IMR-90 (cell line): Measurements from ENCODE around the gene DDX50. TPM values are rescaled to one million over a fixed set of nuclear protein-coding genes. Genes with fewer than 3 reads are reported as not detected.
A peak's percentile ranks its signal among the peaks of the same experiment; 100 is the strongest.

Source experiments
- ATAC-seq: fragments of 200-7000 bp; cut with Tn5 transposase; 2 replicates; pipeline ENCODE4 v1.9.1; 2020; ENCODE audit warnings: low read depth, mild to moderate bottlenecking, moderate library complexity
- BruUV-seq: library from RNA; stranded (reverse); fragments of 400-500 nt; replicated peaks from 2 replicates; lab custom pipeline; 2021; lab: Mats Ljungman, UMichigan
- CTCF ChIA-PET: fragments of 300-600 bp; formaldehyde crosslinking; extraction: SDS; loops from one replicate; lab custom pipeline; 2021; ENCODE audit warnings: antibody characterized with exemption; lab: Yijun Ruan, JAX
- POLR2A ChIA-PET: fragments of 300-600 bp; sonication (Branson Sonifier 250); formaldehyde crosslinking; loops from one replicate; lab custom pipeline; 2022; ENCODE audit warnings: antibody characterized with exemption; ENCODE audit not compliant: unreplicated experiment; lab: Charles Lee
- DNase-seq: peaks from one replicate; pipeline ENCODE4 v3.0.0; 2013
- H2AFZ ChIP-seq: replicated peaks from 2 replicates; pipeline ENCODE3; 2013; ENCODE audit warnings: low read length, mild to moderate bottlenecking; ENCODE audit not compliant: poor library complexity
- H2AK5ac ChIP-seq: 2 replicates; pipeline ENCODE4 v1.6.1; 2013; ENCODE audit warnings: low read depth, low read length, inconsistent platforms
- H2AK9ac ChIP-seq: replicated peaks from 2 replicates; pipeline ENCODE3; 2013; ENCODE audit warnings: mild to moderate bottlenecking, low read depth, low read length, moderate library complexity; ENCODE audit not compliant: poor library complexity
- H2BK120ac ChIP-seq: 2 replicates; pipeline ENCODE4 v1.6.1; 2013; ENCODE audit warnings: low read depth, low read length, inconsistent platforms
- H2BK15ac ChIP-seq: 3 replicates; pipeline ENCODE4 v1.6.1; 2013; ENCODE audit warnings: low read depth, low read length, inconsistent platforms
- H2BK20ac ChIP-seq: 2 replicates; pipeline ENCODE4 v1.6.1; 2013; ENCODE audit warnings: low read depth, mild to moderate bottlenecking, inconsistent platforms, low read length, moderate library complexity
- H2BK5ac ChIP-seq: 2 replicates; pipeline ENCODE4 v1.6.1; 2013; ENCODE audit warnings: mild to moderate bottlenecking, low read depth, low read length, inconsistent platforms; ENCODE audit not compliant: poor library complexity, severe bottlenecking
- H3K14ac ChIP-seq: replicated peaks from 2 replicates; pipeline ENCODE4 v1.6.1; 2013; ENCODE audit warnings: low read depth, low read length, inconsistent platforms
- H3K18ac ChIP-seq: 2 replicates; pipeline ENCODE4 v1.6.1; 2013; ENCODE audit warnings: low read depth, low read length, control low read depth
- H3K23ac ChIP-seq: 2 replicates; pipeline ENCODE4 v1.6.1; 2013; ENCODE audit warnings: low read depth, low read length, inconsistent platforms
- H3K27ac ChIP-seq: 2 replicates; pipeline ENCODE4 v1.5.1; 2013; ENCODE audit warnings: mild to moderate bottlenecking, control low read depth, low read length; ENCODE audit not compliant: insufficient read depth
- H3K27me3 ChIP-seq: 2 replicates; pipeline ENCODE4 v1.6.1; 2013; ENCODE audit warnings: low read length; ENCODE audit not compliant: control insufficient read depth, insufficient read depth
- H3K36me3 ChIP-seq: 2 replicates; pipeline ENCODE4 v1.6.1; 2013; ENCODE audit warnings: low read length, mixed read lengths; ENCODE audit not compliant: control insufficient read depth, insufficient read depth
- H3K4ac ChIP-seq: 2 replicates; pipeline ENCODE4 v1.6.1; 2013; ENCODE audit warnings: low read depth, low read length, inconsistent platforms
- H3K4me1 ChIP-seq: 2 replicates; pipeline ENCODE4 v1.6.1; 2013; ENCODE audit warnings: low read length, mixed read lengths; ENCODE audit not compliant: control insufficient read depth, insufficient read depth
- H3K4me2 ChIP-seq: 2 replicates; pipeline ENCODE4 v1.6.1; 2013; ENCODE audit warnings: low read depth, mild to moderate bottlenecking, control low read depth, low read length, moderate library complexity
- H3K4me3 ChIP-seq: 2 replicates; pipeline ENCODE4 v1.5.1; 2013; ENCODE audit warnings: low read depth, mild to moderate bottlenecking, control low read depth, low read length, moderate library complexity; ENCODE audit not compliant: insufficient read depth
- H3K56ac ChIP-seq: 2 replicates; pipeline ENCODE4 v1.6.1; 2013; ENCODE audit warnings: low read length, inconsistent platforms; ENCODE audit not compliant: insufficient read depth; ENCODE audit errors: extremely low read depth
- H3K79me1 ChIP-seq, 2 experiments: 2 replicates each; pipeline ENCODE4 v1.6.1; 2013; ENCODE audit warnings: low read length in 2 of 2, inconsistent platforms in 1 of 2, low read depth in 1 of 2
- H3K9ac ChIP-seq: 2 replicates; pipeline ENCODE4 v1.6.1; 2013; ENCODE audit warnings: low read depth, low read length, control low read depth
- H3K9me1 ChIP-seq: 2 replicates; pipeline ENCODE4 v1.6.1; 2013; ENCODE audit warnings: low read length, inconsistent platforms; ENCODE audit not compliant: insufficient read depth
- H3K9me3 ChIP-seq: 2 replicates; pipeline ENCODE4 v1.6.1; 2013; ENCODE audit warnings: low read length; ENCODE audit not compliant: control insufficient read depth, insufficient read depth
- H4K20me1 ChIP-seq: 2 replicates; pipeline ENCODE4 v1.6.1; 2013; ENCODE audit warnings: low read length, inconsistent platforms; ENCODE audit not compliant: insufficient read depth
- H4K5ac ChIP-seq: 2 replicates; pipeline ENCODE4 v1.6.1; 2013; ENCODE audit warnings: mild to moderate bottlenecking, low read depth, low read length, control low read depth
- H4K8ac ChIP-seq, 2 experiments: 2 replicates each; pipeline ENCODE4 v1.6.1; 2013; ENCODE audit warnings: low read depth in 2 of 2, low read length in 2 of 2, control low read depth in 1 of 2, inconsistent platforms in 1 of 2
- H4K91ac ChIP-seq: 2 replicates; pipeline ENCODE4 v1.6.1; 2013; ENCODE audit warnings: low read depth, low read length, inconsistent platforms; ENCODE audit not compliant: insufficient read depth
- CTCF ChIP-seq: conservative IDR thresholded peaks from 2 replicates; pipeline ENCODE4 v1.5.1; 2012; ENCODE audit warnings: mild to moderate bottlenecking, low read depth, low read length, improper control_type of control experiment
- MAFK ChIP-seq: IDR thresholded peaks from 2 replicates; pipeline ENCODE4 v1.6.1; 2012; ENCODE audit warnings: low read depth, low read length, improper control_type of control experiment
- WGBS, 2 experiments: methylation state at CpG; one replicate each; pipeline versions ENCODE4 v1.1.5 to v1.1.7; 2013; ENCODE audit warnings: missing lambda C conversion rate in 2 of 2; ENCODE audit not compliant: insufficient read length in 1 of 2; ENCODE audit errors: extremely low coverage in 2 of 2; 5-methylcytosine and 5-hydroxymethylcytosine counted together
- dilution Hi-C: fragments of 300-500 bp; cut with HindIII; formaldehyde crosslinking; loops from one replicate; pipeline ENCODE4 v1.14.3; 2018; ENCODE audit warnings: low sequenced_read_pairs; ENCODE audit not compliant: unreplicated experiment
- in situ Hi-C: fragments of 300-500 bp; cut with MboI; formaldehyde crosslinking; loops from 3 replicates; pipeline ENCODE4 v1.14.3; 2019; ENCODE audit warnings: low sequenced_read_pairs, inconsistent platforms, mixed read lengths
- intact Hi-C: fragments of 100-400 bp; cut with micrococcal nuclease; formaldehyde crosslinking; loops from 2 replicates; pipeline ENCODE4 v1.10.0; 2022
- polyA plus RNA-seq, 3 experiments: library from polyadenylated mRNA; depleted of rRNA; stranded (reverse); fragments of >200 nt; gene quantifications; 2 replicates each; pipeline ENCODE4 v1.2.3, GENCODE V29; 2012; ENCODE audit warnings: low replicate concordance in 1 of 3
- total RNA-seq: library from RNA; depleted of rRNA; stranded (reverse); fragments of >200 nt; gene quantifications from 2 replicates; pipeline ENCODE4 v1.2.3, GENCODE V29; 2012

The DDX50 gene
- total and polyA plus RNA-seq, 2 of the 4 experiments (the other 2 are of a cell fraction): 31.1 to 55.7 TPM

- ChIA-PET POLR2A (interaction anchor here (0.6 kb wide), 1 partner anchor 603 kb away, joined by 3 read pairs; no protein-coding TSS in a partner anchor), CTCF (interaction anchor here (0.5 to 1.0 kb wide), 2 partner anchors 106 to 111 kb away, joined by 3 to 4 read pairs; no protein-coding TSS in a partner anchor)
- no peak overlapping the region for H2BK20ac ChIP-seq
- no peak for DNase-seq
- ATAC-seq: no peak
- dilution Hi-C loops: no loop called here
- no peak overlapping the region for H2AK5ac ChIP-seq
- no peak overlapping the region for H3K9ac ChIP-seq
- H2BK5ac ChIP-seq: no peak overlapping the region
- H3K23ac ChIP-seq: no peak overlapping the region
- H4K8ac ChIP-seq: no peak overlapping the region
- H3K4me2 ChIP-seq: no peak overlapping the region
- H2BK120ac ChIP-seq: no peak overlapping the region
- no peak overlapping the region for H3K4me3 ChIP-seq
- peaks cover 7 to 8% of the 10 kb centered on the region in 2 experiments; a peak in 3 of 4 replicates for H3K79me1 ChIP-seq
- no peaks in the 10 kb centered on the region for H4K20me1 ChIP-seq
- intact Hi-C loops: no loop called here
- H2AFZ ChIP-seq: no peak overlapping the region
- H3K56ac ChIP-seq: no peak overlapping the region
- H3K14ac ChIP-seq: no peak overlapping the region
- no peak overlapping the region for H2BK15ac ChIP-seq
- H4K91ac ChIP-seq: no peak overlapping the region
- WGBS, 2 experiments: no CpG with 5 or more reads among the region's 1 CpG
- H3K27me3 ChIP-seq: no peaks in the 10 kb centered on the region
- no peaks in the 10 kb centered on the region for H3K9me1 ChIP-seq
- no peak overlapping the region for H3K27ac ChIP-seq
- H2AK9ac ChIP-seq: no peak overlapping the region
- H4K5ac ChIP-seq: no peak overlapping the region
- 0 out of 2 replicates have a peak, but pooled peaks have one; percentile 13 for TF ChIP-seq CTCF
- no peak for TF ChIP-seq MAFK
- in situ Hi-C loops: no loop called here
- H3K36me3 ChIP-seq: peaks cover 25% of the 10 kb centered on the region
- no peaks in the 10 kb centered on the region for H3K4me1 ChIP-seq
- no peak overlapping the region for H3K4ac ChIP-seq
- no peak overlapping the region for H3K18ac ChIP-seq
- BruUV-seq: no TSS peak
- no peaks in the 10 kb centered on the region for H3K9me3 ChIP-seq
These were observed 80.0 kb downstream of the DDX50 start for GRCh38 chr10:68981074-68981473.
